ENCODE data around the gene NFAT5.

The NFAT5 gene

DNA sequence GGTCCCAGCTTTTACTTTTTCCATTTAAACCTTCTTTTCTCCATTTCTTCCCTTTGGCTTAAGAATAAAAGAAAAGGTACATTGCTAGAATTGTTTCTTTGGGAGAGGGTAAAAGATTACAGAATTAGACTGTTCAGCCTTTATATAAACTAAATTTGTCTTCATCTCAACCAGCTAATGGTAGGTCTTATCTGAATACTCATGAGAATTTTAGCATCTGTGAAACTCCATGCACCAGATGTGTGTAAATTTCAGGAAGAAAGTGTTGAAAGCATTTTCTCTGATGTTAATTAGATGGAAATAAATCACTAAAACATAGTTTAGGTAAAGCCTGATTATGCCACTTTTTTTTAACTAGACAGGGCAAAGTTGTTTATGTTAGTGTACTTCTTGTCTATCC is 135.7 kb downstream of the NFAT5 start:
- Histone ChIP-seq H3K27me3 (ENCODE audit: control insufficient read depth, insufficient read depth, low read length) (no peaks in the 10 kb centered on the region), H2AFZ (no peak overlapping the region), H3K4me1 (peaks cover 5% of the 10 kb centered on the region), H3K9me3 (ENCODE audit: control insufficient read depth, low read length) (no peaks in the 10 kb centered on the region), H3K4me3 (ENCODE audit: low read depth, low read length) (no peak overlapping the region), H3K36me3 (ENCODE audit: control insufficient read depth, insufficient read depth, low read length) (no peaks in the 10 kb centered on the region), H3K4me2 (ENCODE audit: low read length) (no peak overlapping the region), H3K9ac (no peak overlapping the region), H3K79me2 (peaks cover 5% of the 10 kb centered on the region), H3K27ac (no peak overlapping the region)
- TF ChIP-seq, protein P1, sequence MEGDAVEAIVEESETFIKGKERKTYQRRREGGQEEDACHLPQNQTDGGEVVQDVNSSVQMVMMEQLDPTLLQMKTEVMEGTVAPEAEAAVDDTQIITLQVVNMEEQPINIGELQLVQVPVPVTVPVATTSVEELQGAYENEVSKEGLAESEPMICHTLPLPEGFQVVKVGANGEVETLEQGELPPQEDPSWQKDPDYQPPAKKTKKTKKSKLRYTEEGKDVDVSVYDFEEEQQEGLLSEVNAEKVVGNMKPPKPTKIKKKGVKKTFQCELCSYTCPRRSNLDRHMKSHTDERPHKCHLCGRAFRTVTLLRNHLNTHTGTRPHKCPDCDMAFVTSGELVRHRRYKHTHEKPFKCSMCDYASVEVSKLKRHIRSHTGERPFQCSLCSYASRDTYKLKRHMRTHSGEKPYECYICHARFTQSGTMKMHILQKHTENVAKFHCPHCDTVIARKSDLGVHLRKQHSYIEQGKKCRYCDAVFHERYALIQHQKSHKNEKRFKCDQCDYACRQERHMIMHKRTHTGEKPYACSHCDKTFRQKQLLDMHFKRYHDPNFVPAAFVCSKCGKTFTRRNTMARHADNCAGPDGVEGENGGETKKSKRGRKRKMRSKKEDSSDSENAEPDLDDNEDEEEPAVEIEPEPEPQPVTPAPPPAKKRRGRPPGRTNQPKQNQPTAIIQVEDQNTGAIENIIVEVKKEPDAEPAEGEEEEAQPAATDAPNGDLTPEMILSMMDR (IDR thresholded peaks at IDR 0.05), result no peak

DNA sequence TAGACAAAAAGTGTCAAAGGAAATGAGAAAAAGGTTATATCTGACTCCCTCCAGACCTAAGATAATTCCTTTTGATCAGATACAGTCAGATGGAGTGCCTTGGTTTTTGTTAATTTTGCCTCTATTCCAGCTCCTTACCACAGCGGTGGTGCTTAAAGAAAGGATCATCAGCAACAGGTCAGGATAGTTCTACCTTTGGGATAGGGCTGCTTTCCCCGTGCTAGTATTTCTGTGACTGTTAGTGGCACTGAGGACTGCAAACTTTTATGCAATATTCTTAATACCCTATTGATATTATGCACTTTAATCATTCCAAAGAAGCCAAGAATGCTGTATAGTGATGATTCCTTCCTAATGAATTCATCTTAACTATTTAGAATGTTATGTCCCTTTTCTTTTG is 136.1 kb downstream of the NFAT5 start:
- Histone ChIP-seq H3K36me3 (ENCODE audit: control insufficient read depth, insufficient read depth, low read length) (no peaks in the 10 kb centered on the region), H3K27ac (no peak overlapping the region), H3K9me3 (ENCODE audit: control insufficient read depth, low read length) (no peaks in the 10 kb centered on the region), H3K4me3 (ENCODE audit: low read depth, low read length) (no peak overlapping the region), H3K27me3 (ENCODE audit: control insufficient read depth, insufficient read depth, low read length) (no peaks in the 10 kb centered on the region), H2AFZ (no peak overlapping the region), H3K4me2 (ENCODE audit: low read length) (no peak overlapping the region), H3K79me2 (peaks cover 5% of the 10 kb centered on the region), H3K9ac (no peak overlapping the region), H3K4me1 (peaks cover 6% of the 10 kb centered on the region)
- TF ChIP-seq, protein P1 (IDR thresholded peaks at IDR 0.05), result no peak

- no peak overlapping the region for H3K4me3 ChIP-seq (ENCODE audit: low read depth, low read length)
- peaks cover 6% of the 10 kb centered on the region for H3K4me1 ChIP-seq
- no peaks in the 10 kb centered on the region for H3K36me3 ChIP-seq (ENCODE audit: control insufficient read depth, insufficient read depth, low read length)
- no peaks in the 10 kb centered on the region for H3K27me3 ChIP-seq (ENCODE audit: control insufficient read depth, insufficient read depth, low read length)
- H3K4me2 ChIP-seq (ENCODE audit: low read length), result no peak overlapping the region
- H2AFZ ChIP-seq, result no peak overlapping the region
- TF ChIP-seq, protein P1 (IDR thresholded peaks at IDR 0.05), result no peak
- no peak overlapping the region for H3K9ac ChIP-seq
- H3K79me2 ChIP-seq, result peaks cover 3% of the 10 kb centered on the region
- no peaks in the 10 kb centered on the region for H3K9me3 ChIP-seq (ENCODE audit: control insufficient read depth, low read length)
- H3K27ac ChIP-seq, result no peak overlapping the region
Measured at GRCh38 chr16:69703638-69704037, 137.9 kb downstream of the NFAT5 start.

GRCh38 chr16:69706256-69706974 is 140.6 kb downstream of the NFAT5 start:
- Histone ChIP-seq H3K4me3 (ENCODE audit: low read depth, low read length) (no peak overlapping the region), H3K9ac (no peak overlapping the region), H3K36me3 (ENCODE audit: control insufficient read depth, insufficient read depth, low read length) (no peaks in the 10 kb centered on the region), H3K4me2 (ENCODE audit: low read length) (no peak overlapping the region), H3K27ac (peak overlapping the region; percentile 54), H3K4me1 (peaks cover 17% of the 10 kb centered on the region), H3K9me3 (ENCODE audit: control insufficient read depth, low read length) (no peaks in the 10 kb centered on the region), H3K27me3 (ENCODE audit: control insufficient read depth, insufficient read depth, low read length) (no peaks in the 10 kb centered on the region), H3K79me2 (no peaks in the 10 kb centered on the region), H2AFZ (no peak overlapping the region)
- TF ChIP-seq, protein P1 (IDR thresholded peaks at IDR 0.05), result no peak

- H3K4me2 ChIP-seq (ENCODE audit: low read length), result no peak overlapping the region
Measured at GRCh38 chr16:69706975-69707340, 141.2 kb downstream of the NFAT5 start.

More at GRCh38 chr16:69706975-69707340, 141.2 kb downstream of the NFAT5 start:
- H3K79me2 ChIP-seq, result no peaks in the 10 kb centered on the region
- TF ChIP-seq, protein P1 (IDR thresholded peaks at IDR 0.05), result no peak
- peak overlapping the region; percentile 54 for H3K27ac ChIP-seq
- H3K36me3 ChIP-seq (ENCODE audit: control insufficient read depth, insufficient read depth, low read length), result no peaks in the 10 kb centered on the region
- no peaks in the 10 kb centered on the region for H3K9me3 ChIP-seq (ENCODE audit: control insufficient read depth, low read length)
- H3K4me3 ChIP-seq (ENCODE audit: low read depth, low read length), result no peak overlapping the region
- no peak overlapping the region for H3K9ac ChIP-seq
- H3K27me3 ChIP-seq (ENCODE audit: control insufficient read depth, insufficient read depth, low read length), result no peaks in the 10 kb centered on the region
- no peak overlapping the region for H2AFZ ChIP-seq
- peaks cover 17% of the 10 kb centered on the region for H3K4me1 ChIP-seq
